Esophagus (tissue), 2 donors: ENCODE data around the gene TMEM179. TPM values are rescaled to one million over a fixed set of nuclear protein-coding genes. Genes with fewer than 3 reads are reported as not detected.

ENCODE experiments used
- H3K27ac ChIP-seq, 2 donors: one replicate each; pipeline ENCODE4 v1.5.1; 2013; ENCODE audit warnings: low read depth in 2 of 2, mild to moderate bottlenecking in 2 of 2, inconsistent platforms in 1 of 2, low read length in 1 of 2, moderate library complexity in 1 of 2
- H3K27me3 ChIP-seq, 2 donors: one replicate each; pipeline ENCODE4 v1.6.1; 2013; ENCODE audit warnings: low read length in 2 of 2, control low read depth in 1 of 2, mild to moderate bottlenecking in 1 of 2; ENCODE audit not compliant: insufficient read depth in 2 of 2, control insufficient read depth in 1 of 2
- H3K36me3 ChIP-seq, 2 donors: one replicate each; pipeline ENCODE4 v1.6.1; 2013; ENCODE audit warnings: low read length in 1 of 2; ENCODE audit not compliant: control insufficient read depth in 2 of 2, insufficient read depth in 2 of 2
- H3K4me1 ChIP-seq, 2 donors: one replicate each; pipeline ENCODE4 v1.6.1; 2013; ENCODE audit warnings: low read length in 1 of 2; ENCODE audit not compliant: control insufficient read depth in 2 of 2, insufficient read depth in 2 of 2
- H3K4me3 ChIP-seq, 2 donors: one replicate each; pipeline ENCODE4 v1.5.1; 2013; ENCODE audit warnings: low read length in 2 of 2, mild to moderate bottlenecking in 2 of 2, low read depth in 1 of 2, moderate library complexity in 1 of 2
- H3K9me3 ChIP-seq, 2 donors: one replicate each; pipeline ENCODE4 v1.6.1; 2013; ENCODE audit warnings: mild to moderate bottlenecking in 2 of 2, low read depth in 1 of 2, low read length in 1 of 2, moderate library complexity in 1 of 2; ENCODE audit not compliant: control insufficient read depth in 2 of 2, insufficient read depth in 1 of 2
- WGBS, 2 donors: extraction: QIAGEN DNeasy Blood & Tissue Kit; methylation state at CpG; one replicate each; pipeline ENCODE4 v1.1.7; 2013; 5-methylcytosine and 5-hydroxymethylcytosine counted together
- polyA plus RNA-seq, 2 donors: library from polyadenylated mRNA; stranded (reverse); fragments of 200-250 nt; gene quantifications; one replicate each; pipeline ENCODE4 v1.2.3, GENCODE V29; 2013
- donor health status: healthy with polysubstance abuse.
- donor health status: Bipolar disorder and iron deficiency.

Gene TMEM179
- polyA plus RNA-seq, 2 donors = 0.02 to 0.06 TPM

DNA sequence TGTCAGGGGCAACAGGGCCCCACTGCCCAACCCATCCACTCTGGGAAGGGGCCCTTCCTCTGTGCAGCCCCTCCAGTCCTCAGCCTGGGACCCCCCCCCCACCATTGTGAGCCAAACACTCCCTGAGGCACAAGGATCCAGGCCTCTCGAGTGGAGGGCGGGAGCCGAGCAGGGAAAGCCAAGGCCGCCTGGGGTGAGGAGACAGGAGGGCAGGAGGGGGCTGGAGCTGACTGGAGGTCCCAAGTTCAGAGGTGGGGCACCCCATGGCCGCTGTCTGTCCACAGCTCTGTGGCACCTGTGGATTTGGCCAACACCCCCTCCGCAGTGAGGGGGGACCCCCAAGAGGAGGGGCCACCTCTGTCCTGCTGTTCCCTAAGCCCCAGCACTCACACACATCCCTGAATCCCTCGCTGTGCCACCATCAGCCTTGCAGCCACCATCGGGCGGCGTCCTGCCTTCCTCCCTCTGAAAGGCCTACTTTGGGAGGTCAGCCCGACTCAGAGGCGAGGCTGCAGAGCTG, 50.4 kb downstream of the TMEM179 start:
- Histone ChIP-seq H3K9me3 (peaks cover 2 to 4% of the 10 kb centered on the region in 2 donors), H3K36me3 (no peaks in the 10 kb centered on the region), H3K27ac (no peak overlapping the region), H3K4me3 (no peak overlapping the region), H3K4me1 (no peaks in the 10 kb centered on the region), H3K27me3 (no peaks in the 10 kb centered on the region)
- WGBS, 2 donors = 74 to 75% methylated on average over 11 to 12 of the region's 12 CpGs

DNA sequence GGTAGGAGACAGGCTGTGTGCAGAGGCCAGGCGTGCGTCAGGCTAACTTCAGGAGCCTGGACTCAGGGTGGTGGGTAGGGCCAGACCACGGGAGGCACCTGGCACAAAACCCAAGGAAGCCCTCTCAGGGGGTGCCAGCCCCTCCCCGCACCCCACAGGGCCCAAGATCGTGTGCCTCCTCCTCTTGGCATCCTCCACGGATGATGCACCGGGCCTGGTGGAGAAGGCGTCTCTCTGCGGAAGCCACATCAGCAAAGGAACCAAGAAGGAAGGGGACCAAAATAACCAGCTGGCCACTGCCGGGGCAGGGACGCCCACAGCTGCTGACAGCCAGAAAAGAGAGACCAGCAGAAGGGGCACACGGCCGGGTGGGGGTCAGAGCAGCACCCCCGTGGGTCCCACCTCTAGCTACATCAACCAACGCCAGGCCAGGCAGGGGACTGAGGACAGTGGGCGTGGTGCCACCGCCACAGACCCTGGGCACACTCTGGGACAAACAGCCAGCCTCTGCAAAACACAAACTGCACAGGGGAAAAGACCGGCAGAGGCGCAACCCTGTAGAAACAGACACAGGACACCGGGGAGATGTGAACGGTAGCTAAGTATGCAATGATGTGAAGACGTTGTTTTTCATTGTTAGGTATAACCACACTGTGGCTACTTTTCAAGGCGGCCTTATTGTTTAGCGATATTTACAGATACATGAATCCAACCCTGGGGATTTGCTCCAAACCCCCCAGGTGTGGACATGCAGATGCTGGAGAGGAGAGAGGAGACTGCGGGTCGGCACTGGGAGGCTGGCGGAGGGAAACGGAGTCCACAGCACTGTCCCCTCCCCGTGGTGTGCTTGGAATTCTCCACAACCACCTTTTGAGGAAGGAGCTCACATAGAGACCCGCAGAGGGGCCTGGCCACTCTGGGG, 51.1 kb downstream of the TMEM179 start:
- peaks cover 2 to 4% of the 10 kb centered on the region in 2 donors for H3K9me3 ChIP-seq
- H3K4me3 ChIP-seq = no peak overlapping the region
- no peaks in the 10 kb centered on the region for H3K36me3 ChIP-seq
- no peak overlapping the region for H3K27ac ChIP-seq
- no peaks in the 10 kb centered on the region for H3K4me1 ChIP-seq
- no peaks in the 10 kb centered on the region for H3K27me3 ChIP-seq
- 78 to 79% methylated on average over 27 to 30 of the region's 30 CpGs for WGBS, 2 donors

DNA sequence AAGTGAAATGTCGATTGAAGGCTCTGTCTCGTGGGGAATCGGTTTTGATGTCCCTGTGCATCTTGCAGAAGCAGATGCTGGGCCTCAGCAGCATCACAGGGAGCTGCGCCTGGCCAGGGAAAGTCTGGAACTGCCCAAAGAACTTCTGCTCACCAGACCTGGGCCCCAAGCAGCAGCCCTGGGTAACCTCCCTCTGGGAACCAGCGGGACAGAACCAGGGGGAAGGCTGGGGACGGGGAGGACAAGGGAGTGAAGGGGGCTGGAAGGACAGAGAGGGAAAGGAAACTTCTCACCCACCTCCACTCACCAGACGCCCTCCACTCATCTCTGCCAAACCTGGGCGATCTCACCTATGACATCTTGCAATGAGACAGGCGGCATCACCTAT, 51.8 kb downstream of the TMEM179 start:
- no peak overlapping the region for H3K4me3 ChIP-seq
- H3K36me3 ChIP-seq = no peaks in the 10 kb centered on the region
- WGBS, 2 donors = 78 to 83% methylated on average over 9 of the region's 9 CpGs
- H3K4me1 ChIP-seq = no peaks in the 10 kb centered on the region
- peaks cover 2 to 4% of the 10 kb centered on the region in 2 donors for H3K9me3 ChIP-seq
- H3K27me3 ChIP-seq = no peaks in the 10 kb centered on the region
- H3K27ac ChIP-seq = no peak overlapping the region

DNA sequence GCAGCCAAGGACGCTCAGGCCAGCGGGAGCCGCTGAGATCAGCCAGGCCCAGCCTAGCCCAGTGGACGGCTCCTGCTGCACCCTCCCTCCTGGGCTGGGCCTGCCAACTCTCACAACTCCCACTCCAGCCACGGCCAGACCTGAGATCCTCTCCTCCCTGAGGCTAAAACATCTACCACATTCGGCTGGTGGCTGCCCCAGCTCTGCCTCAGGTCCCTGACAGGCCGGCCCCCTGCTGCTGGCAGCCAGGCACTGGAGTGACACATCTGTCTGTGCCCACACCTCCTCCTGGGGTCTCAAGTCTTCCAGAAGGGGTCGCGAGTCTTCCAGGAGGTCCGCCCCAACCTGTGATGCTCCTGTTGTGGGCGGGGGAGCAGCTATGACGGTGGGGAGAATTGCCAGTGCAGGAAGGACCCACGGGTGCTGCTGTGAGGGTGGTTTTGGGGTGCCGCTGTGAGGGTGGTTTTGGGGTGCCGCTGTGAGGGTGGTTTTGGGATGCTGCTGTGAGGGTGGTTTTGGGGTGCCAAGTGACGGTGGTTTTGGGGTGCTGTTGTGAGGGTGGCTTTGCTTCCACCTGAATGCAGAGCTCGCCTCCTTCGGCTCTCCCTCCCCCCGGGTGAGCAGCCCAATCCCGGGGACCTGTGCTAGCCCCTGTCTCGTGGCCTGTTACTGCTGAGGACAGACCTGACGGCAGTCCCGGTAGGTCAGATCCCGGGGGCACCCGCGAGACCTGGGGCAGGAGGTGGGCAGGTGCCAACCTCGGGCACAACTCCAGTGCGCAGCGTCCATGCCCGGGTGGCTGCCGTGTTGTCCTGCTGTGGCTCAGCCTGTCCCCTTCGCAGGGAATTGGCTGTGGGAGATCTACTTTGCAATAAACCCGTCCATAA, 52.5 kb downstream of the TMEM179 start:
- H3K4me3 ChIP-seq = no peak overlapping the region
- H3K27me3 ChIP-seq = no peaks in the 10 kb centered on the region
- H3K36me3 ChIP-seq = no peaks in the 10 kb centered on the region
- H3K9me3 ChIP-seq = peaks cover 2 to 4% of the 10 kb centered on the region in 2 donors
- 81% methylated on average over 33 of the region's 33 CpGs for WGBS, 2 donors
- H3K4me1 ChIP-seq = no peaks in the 10 kb centered on the region
- H3K27ac ChIP-seq = no peak overlapping the region

DNA sequence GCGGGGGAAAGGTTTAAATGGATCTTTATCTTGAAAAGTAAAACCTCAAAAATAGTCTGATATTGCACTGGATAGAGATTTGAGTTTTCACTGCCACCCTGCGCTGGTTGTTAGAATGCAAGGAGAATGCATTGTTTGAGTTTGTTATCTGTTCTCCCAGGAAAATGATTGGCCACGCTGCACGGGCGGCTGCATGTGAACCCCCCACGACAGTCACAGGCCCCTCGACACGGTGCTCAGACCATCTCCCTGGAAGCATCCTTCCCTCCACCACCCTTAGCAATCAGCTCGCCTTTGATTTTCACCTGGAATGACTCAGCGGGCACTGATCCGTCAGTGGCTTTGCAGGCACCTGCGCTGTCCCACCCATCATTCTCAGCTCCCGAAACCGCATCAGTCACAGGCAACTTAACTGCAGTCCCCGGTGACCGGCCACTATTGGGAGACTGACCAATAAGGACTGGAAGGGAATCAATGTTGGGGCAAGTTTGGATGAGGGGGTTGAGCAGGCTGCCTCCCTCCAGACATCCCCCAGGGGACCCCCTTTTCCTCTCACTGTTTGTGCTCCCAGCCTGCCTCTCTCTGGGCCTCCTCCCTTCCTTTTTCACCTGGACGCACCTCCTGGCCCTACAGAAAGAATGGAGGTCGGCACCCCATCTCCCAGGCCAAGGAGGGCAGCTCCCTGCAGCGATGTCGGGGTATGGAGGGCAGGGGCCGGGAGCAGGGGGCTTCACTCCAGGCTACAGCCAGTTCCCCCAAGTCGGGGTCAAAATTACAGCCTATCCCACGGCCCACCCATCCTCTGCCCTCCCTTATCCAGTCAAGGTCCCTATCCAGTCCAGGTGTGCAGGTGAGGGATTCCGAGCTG, 53.5 kb downstream of the TMEM179 start:
- H3K27me3 ChIP-seq = no peaks in the 10 kb centered on the region
- 67 to 69% methylated on average over 24 of the region's 24 CpGs for WGBS, 2 donors

GRCh38 chr14:104550340-104550860, 54.2 kb downstream of the TMEM179 start:
- H3K4me3 ChIP-seq = no peak overlapping the region
- peaks cover 2 to 4% of the 10 kb centered on the region in 2 donors for H3K9me3 ChIP-seq
- no peaks in the 10 kb centered on the region for H3K27me3 ChIP-seq
- no peaks in the 10 kb centered on the region for H3K4me1 ChIP-seq
- H3K27ac ChIP-seq = no peak overlapping the region
- no peaks in the 10 kb centered on the region for H3K36me3 ChIP-seq
- 74 to 82% methylated on average over 13 of the region's 13 CpGs for WGBS, 2 donors

More for the DNA sequence above, 53.5 kb downstream of the TMEM179 start:
- no peaks in the 10 kb centered on the region for H3K4me1 ChIP-seq
- H3K27ac ChIP-seq = no peak overlapping the region
- H3K4me3 ChIP-seq = no peak overlapping the region
- H3K9me3 ChIP-seq = peaks cover 2 to 4% of the 10 kb centered on the region in 2 donors
- no peaks in the 10 kb centered on the region for H3K36me3 ChIP-seq

- H3K9me3 ChIP-seq = peaks cover 2 to 4% of the 10 kb centered on the region in 2 donors
- no peak overlapping the region for H3K4me3 ChIP-seq
- WGBS, 2 donors = 70 to 73% methylated on average over 8 of the region's 8 CpGs
- no peaks in the 10 kb centered on the region for H3K4me1 ChIP-seq
- H3K36me3 ChIP-seq = no peaks in the 10 kb centered on the region
- H3K27ac ChIP-seq = no peak overlapping the region
- no peaks in the 10 kb centered on the region for H3K27me3 ChIP-seq
Observed at GRCh38 chr14:104549536-104550339, 54.8 kb downstream of the TMEM179 start.

GRCh38 chr14:104548802-104549535, 55.6 kb downstream of the TMEM179 start:
- WGBS, 2 donors = 31 to 47% methylated on average over 12 to 14 of the region's 15 CpGs
- H3K27me3 ChIP-seq = no peaks in the 10 kb centered on the region

More at GRCh38 chr14:104548802-104549535, 55.6 kb downstream of the TMEM179 start:
- Histone ChIP-seq H3K4me3 (no peak overlapping the region), H3K27ac (no peak overlapping the region), H3K4me1 (no peaks in the 10 kb centered on the region), H3K9me3 (peaks cover 2 to 4% of the 10 kb centered on the region in 2 donors), H3K36me3 (no peaks in the 10 kb centered on the region)
